ENCODE measurements around the gene SRR. TPM values are rescaled to one million over a fixed set of nuclear protein-coding genes. Genes with fewer than 3 reads are reported as not detected.
A peak's percentile ranks its signal among the peaks of the same experiment; 100 is the strongest.
"Not testable (repeated sequence)": the region's sequence is repeated elsewhere in the genome, so short reads cannot be mapped to it uniquely, and the experiment has no call there.

Gene SRR, protein sequence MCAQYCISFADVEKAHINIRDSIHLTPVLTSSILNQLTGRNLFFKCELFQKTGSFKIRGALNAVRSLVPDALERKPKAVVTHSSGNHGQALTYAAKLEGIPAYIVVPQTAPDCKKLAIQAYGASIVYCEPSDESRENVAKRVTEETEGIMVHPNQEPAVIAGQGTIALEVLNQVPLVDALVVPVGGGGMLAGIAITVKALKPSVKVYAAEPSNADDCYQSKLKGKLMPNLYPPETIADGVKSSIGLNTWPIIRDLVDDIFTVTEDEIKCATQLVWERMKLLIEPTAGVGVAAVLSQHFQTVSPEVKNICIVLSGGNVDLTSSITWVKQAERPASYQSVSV
- total RNA-seq: 10.9 and 11.6 TPM in 2 replicates

DNA sequence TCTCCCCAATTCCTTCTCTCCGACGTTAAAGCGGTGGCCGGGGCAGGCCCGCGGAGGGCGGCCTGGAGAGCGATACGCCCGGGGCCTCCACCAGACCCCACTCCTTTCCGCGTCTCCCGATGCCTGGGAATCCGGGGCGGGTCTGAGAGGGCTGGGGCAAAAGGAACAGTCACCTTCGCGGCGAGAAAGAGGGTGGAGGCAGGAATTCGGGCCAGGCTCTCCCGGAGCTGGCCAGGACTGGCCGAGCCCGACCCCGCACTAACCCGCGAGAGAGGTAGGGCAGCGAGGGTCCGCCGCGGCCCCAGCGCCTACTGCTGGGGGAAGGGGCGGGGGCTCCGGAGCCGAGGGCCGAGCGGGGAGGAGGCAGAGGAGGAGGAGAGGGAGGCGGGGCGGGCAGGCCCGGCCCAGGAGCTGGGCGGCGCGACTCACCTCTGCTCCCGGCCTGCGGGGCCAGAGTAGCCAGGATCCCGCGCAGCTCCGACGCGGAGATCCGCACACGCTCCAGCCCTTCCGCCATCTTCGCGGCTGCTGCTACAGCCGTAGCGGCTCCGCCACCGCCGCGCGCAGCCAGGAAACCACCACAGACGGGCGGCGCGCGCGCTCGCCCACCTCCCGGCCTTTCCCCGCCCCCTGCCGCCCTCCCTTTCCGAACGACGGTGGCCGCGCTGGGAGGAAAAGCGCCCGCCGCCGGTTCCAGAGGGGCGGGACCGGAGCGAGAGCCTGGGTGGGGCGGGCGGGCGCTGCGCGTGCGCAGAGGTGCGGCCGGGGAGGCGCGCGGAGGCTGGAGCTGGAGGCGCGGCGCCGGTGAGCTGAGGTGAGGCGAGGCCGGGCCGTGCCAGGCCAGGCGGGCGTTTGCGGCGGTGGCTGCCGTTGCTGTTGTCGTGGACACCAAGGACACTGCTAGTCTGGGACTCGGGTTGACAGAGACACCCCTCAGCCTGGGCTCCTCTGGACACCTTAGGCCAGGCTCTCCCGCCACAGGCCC is at the start of gene SRR, which contains the start of gene SMG6:
Gene SRR, plus strand, starts transcription at position 747 of the 985 bp plus-strand sequence. CDS start 11,611 bp downstream, outside the sequence.
Gene SMG6, minus strand, starts transcription at position 582 of the 985 bp plus-strand sequence. Its CDS starts 65 bp downstream, at position 517.
- DNase-seq (ENCODE audit: low read depth in 2 of 2): peak; percentile 68 to 90

DNA sequence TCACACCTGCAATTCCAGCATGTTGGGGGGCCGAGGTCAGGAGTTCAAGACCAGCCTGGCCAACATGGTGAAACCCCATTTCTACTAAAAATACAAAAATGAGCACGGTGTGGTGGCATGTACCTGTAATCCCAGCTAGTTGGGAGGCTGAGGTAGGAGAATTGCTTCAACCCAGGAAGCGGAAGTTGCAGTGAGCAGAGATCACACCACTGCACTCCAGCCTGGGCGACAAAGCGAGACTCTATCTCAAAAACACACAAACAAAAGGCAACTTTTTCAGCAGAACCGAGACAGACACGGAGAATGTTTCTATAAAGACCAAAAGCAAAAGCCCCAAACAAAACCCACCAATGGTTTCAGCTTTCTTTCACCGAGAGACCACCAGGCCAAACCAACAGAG is 44.9 kb upstream of the SRR start:
- not testable (repeated sequence) for DNase-seq (ENCODE audit: low read depth in 2 of 2)

DNA sequence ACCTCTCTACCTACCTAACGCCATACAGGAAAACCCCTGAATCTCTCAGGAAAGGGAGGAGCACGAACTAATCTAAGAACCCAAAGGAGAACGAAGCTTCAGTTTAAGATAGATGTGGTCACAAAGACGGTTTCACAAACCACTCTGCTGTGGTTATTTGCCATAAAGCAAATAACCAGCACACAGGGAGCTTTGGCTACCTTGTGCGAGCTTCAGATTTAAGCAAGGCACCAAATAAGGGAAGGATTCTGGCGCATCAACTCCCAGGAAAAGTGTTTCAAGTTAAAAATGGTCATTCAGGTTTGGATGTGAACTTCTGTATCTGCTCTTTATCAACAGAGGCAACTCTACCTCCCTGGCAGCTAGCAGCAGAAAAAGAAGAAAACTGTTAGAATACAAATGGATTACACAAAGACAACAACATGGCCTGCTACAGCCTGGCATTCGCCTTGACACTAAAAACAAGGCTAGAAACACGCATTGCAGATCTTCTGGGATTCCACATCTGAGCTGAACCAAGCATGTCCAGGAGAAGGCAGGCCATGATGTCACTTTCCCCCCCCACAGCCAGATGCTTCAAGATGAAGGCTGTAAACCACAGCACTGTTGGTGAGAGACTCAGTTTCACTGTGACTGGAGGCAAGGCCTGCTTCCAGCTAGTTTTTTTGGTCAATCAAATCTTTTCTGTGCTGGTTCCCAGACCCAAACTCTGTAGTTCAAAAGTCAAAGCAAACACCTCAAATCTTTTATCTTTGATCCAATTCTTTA is 43.8 kb upstream of the SRR start:
- no peak for DNase-seq (ENCODE audit: low read depth in 2 of 2)

DNA sequence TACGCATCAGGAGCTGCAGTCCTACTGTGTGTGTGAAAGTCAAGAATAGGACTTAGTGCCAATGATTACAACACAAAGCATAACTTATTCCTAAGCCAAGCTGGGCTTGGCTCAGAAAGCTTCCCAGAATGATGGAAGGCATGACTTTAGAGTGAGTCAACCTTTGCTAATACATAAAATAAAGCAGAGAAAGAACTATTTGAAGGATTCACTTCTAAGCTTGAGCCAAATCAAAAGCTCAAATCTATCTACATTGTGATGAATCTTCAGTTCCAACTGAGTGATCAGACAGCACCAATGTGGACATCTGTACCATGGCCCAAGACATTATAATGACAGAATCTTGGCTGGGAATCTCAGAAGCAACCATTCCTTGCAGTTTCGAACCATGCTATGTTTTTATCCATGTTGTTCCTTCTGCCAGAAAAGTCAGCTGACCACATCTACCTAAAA is 41.6 kb upstream of the SRR start:
- DNase-seq (ENCODE audit: low read depth in 2 of 2): no peak

DNA sequence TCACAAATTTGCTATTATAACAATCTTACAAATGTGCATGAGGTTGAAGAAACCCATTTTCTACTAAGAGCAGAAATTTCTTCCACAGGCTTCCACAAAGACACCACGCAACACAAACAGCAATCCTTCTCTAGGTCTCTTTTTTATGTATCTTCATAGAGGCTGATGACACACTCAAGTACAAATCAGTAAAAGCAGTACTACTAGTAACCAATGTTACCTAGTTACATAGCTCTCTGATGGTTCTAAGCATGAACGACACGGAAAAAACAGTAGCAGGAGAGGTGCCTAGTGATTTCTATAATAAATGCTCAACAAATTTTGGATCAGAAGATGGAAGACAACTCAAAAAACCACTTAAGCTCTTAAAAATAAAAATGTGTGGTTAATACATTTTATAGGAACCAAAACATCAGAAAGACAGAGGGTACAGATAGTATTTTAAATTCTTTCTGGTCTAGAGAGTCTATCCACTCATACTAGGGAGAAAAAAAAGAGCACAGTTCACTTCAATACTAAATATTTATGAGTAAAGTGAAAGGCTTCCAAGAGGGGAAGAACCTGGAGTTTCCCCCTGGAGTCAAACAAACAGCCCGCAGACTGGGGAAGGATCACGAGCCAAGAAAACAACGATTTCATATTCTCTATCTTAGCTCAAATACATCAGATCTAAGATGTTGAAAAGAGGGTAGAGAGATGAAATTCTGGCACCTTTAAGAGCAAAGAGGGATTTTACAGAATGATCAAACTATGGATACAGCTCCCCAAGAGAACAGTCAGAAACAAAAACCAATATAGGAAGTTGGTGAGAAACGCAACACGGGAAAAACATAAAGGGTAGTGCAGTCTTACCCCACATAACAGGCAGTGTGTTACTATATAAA is 40.3 kb upstream of the SRR start:
- DNase-seq (ENCODE audit: low read depth in 2 of 2): peak in 1 of 2 donors; percentile 32

DNA sequence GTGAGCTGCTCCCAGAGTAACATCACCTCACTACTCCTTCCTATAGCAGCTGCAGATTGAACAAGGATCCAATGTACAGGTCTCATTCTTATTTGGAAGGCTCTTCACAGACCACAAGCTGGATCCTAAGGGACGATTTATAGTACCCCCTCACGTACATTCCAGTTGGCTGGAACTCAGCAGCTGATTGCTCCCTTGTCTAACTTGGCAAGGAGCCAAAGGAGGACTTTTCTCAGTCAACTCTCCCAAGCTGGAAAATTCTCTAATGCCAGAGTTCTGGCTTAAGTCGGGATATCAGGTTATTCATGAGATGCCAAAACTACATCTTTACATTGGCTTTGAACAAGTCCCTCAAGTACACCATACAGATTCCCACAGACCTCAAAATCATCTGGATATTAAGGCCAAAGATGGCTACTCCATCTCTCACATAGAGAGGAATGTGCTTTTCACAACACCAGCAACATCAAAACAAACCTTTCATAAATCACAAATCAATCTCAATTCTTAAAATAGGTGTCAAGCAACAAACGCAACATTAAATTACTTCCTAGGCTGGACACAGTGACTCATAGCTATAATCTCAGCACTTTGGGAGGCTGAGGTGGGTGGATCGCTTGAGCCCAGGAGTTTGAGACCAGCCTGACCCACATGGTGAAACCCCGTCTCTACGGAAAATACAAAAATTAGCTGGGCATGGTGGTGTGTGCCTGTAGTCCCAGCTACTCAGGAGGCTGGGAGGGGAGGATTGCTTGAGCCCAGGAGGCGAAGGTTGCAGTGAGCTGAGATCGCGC is 39.5 kb upstream of the SRR start:
- peak in 1 of 2 donors; percentile 46 for DNase-seq (ENCODE audit: low read depth in 2 of 2)

DNA sequence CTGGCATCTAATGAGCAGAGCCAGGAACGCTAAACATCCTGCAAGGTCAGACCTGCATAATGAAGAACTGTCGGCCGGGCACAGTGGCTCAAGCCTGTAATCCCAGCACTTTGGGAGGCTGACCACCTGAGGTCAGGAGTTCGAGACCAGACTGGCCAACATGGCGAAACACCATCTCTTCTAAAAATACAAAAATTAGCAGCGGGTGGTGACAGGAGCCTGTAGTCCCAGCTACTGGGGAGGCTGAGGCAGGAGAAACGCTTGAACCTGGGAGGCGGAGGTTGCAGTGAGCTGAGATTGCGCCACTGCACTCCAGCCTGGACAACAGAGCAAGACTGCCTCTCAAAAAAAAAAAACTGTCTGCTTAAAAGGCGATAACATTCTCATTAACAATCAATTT is 38.6 kb upstream of the SRR start:
- DNase-seq (ENCODE audit: low read depth in 2 of 2): not testable (repeated sequence)

DNA sequence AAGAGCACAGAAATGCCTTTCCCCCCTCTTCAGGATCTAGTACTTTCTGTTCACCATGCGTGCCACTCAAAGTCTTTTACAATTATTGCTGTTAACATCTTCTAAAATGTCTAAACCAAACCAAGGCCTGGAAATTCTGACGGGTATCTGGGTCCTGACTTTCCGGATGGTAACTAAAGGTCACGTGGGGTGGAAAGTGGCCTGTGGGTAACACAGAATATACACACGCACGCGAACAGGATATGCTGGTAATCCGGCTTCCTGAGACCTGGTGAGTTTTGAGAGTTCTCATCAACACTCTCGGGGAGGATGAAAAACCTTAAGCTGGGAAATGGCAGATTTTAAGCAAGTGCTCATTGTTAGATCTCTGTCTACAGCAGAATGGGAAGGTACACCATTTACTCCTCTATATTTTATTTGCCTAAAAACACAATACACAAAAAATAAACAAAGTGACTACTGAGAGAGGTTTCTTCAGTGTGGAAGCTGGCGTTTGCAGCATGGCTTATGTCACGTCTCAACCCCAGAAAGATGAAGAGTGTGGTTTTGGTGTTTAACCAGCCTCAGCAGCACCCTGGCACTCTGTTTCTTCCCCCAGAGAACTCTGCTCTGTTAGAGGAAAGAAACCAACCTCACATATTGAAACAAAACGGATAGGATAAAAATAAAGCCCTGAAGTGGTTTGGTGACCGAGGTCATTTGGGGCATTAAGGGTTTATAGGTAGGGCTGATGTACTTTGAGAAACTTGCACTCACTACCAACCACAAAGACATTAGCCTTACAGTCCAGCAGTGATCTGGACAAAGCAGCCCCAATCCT is 37.5 kb upstream of the SRR start:
- DNase-seq (ENCODE audit: low read depth in 2 of 2): peak; percentile 85

DNA sequence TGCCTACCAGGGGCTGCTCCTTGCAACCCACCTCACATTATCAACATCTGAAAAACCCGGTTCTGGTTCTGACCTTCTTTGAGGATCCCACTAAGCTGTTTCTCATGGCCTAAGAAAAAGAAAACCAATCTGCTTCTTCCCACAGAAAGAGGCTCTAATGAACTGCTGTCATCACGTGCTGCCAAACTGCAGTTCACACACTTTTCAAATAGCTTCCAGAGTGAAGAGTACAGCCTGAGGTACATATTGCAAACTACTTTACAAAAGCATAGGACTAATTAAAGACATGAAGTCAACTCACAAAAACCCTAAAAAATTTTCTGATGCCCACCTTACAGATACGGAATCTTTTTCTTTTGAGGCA is 36.9 kb upstream of the SRR start:
- DNase-seq (ENCODE audit: low read depth in 2 of 2): no peak

DNA sequence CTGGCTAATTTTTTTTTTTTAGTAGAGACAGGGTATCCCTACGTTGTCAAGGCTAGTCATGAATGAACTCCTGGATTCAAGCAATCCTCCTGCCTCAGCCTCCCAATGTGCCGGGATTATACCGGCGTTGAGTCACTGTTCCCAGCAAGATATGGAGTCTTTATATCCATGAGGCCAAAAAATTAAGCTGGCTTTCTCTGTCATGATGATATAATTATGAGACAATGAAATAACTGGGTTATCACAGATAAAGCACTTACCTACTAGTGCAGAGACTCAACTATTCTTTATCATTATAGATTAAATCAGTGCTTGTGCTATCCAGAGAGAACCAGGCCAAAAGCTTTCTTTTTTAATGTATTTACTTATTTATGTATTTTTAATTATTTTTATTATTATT is 36.4 kb upstream of the SRR start:
- DNase-seq (ENCODE audit: low read depth in 2 of 2): no peak

DNA sequence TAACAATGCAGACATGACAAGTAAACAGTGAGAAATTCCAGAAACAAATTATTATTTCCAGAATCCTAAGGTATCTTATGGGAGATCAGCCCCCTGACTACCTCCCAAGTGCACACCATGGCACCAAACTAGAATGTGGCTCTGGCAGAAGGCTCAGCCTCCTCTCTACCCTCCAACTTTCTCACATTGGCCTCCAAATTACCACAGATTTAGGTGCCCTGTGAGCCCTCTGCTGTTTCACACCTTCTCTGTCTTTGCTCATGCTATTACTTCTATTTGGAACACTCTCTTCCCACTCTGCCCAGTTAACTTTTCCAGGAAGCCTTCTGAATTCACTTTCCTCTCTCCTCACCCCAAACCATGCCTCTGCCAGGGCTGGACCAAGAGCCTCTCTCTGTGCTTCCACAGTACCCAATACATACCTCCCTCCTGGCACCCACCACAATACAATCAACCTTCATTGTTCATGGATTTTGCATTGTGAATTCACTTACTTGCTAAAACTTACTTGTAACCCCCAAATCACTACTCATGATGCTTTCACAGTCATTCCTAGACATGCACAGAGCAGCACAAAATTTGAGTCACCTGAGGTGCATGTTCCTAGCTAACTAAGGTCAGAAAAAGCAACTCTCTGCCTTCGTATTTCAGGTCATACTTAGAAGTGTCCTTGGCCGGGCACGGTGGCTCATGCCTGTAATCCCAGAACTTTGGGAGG is 31.6 kb upstream of the SRR start:
- no peak for DNase-seq (ENCODE audit: low read depth in 2 of 2)

DNA sequence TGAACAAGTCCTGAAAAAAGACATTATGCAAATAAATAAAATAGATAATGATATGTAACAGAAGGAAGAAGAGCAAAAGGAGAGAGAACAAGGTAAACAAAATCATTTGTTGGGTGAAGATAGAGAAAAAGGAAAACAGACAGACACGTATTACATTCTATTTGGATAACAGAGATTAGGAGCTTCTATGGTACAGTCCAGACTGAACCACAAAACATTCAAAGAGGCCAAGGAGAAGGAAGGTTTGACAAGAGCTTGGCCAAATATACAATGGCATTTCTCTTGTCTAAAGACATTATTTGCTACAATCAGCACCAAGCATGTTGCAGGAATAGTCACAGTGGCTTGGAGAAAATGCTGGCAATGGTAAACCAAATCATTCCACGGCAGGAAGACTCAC is 29.3 kb upstream of the SRR start:
- DNase-seq (ENCODE audit: low read depth in 2 of 2): no peak

DNA sequence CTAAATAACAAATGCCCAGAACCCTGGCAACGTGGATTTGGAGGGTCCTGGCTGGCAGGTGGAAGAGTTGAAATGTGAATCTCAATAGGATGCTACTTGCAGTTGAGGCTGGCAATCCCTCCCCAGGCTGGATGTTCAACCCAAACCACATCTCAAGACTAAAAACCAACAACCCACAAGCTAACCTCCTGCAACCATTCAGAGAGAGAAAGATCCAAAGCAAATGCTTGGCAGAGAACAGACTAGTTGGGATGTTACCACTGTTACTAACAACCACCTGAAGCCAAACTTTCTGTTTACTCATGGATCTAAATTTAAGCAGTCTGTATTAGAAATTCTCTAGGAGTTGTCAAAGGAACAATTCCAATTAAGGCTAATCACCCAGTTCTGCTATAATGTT is 28.0 kb upstream of the SRR start:
- no peak for DNase-seq (ENCODE audit: low read depth in 2 of 2)

DNA sequence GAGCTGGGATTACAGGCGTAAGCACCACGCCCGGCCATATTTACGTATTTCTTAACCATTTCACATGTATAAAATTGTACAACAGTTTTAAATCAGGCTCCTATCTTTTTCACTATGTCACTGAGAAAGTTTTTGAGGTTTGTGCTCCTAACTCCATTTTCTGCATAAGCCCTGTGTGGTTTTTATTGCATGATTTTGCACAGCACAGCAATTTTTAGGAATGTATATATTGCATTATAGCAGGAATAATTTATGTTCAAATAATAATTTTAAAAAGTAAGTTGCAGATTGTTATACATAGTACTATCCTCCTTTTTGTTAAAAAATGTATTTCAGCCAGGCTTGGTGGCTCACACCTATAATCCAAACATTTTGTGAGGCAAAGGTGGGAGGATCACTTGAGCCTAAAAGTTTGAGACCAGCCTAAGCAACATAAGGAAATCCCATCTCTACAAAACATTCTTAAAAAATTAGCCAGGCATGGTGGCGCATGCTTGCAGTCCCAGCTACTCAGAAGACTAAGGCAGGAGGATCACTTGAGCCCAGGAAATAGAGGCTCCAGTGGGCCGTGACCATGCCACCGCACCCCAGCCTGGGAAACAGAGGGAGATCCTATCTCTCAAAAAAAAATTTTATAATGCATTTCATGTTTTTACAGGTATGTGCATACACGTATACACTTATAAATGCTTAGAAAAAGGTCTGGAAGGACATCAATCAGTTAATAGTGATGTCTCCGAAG is 26.1 kb upstream of the SRR start:
- DNase-seq (ENCODE audit: low read depth in 2 of 2): no peak

DNA sequence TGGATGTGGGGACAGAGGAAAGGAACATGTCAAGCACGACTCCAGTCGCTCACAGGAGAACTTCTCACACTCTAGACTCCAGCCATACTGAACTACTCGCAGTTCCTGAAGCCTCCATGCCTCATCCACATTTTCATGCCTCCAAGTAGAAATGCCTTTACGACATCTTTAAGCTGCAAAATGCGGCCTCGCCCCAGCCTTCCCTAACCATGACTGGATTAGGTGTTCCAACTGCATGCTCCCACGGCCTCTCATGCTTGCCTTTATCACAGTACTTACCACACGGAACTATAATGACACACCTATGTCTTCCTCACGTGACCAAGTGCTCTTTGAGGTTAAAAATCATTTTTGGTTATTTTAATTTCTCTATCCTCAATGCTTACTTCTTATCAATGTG is 24.0 kb upstream of the SRR start:
- DNase-seq (ENCODE audit: low read depth in 2 of 2): no peak

DNA sequence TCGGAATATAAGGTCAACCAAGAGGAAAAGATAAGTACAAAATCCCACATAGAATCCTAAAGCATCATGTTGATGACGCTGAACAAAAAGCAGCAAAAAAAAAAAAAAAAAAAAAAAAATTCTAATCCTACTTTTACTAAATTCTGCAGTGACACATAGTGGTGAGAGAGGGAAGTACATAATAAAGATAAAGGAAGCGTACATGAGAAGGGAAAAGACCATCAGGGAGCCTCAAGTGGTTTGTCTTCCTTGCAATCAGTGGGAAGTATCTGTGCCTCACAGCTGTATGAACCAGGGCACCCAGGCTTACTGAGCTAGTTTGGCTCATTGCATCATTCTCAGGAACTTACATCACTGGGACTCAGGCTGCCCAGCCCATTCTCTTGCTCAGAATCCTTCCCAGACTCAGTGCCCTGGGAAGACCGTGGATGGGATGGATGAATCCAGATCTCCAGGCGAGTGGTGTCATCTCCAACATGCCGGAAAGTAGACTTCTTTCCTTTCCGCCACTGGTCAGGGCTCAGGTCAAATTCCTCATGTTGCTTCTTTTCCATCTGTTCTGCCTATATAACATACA is 21.4 kb upstream of the SRR start:
- peak; percentile 58 to 73 for DNase-seq (ENCODE audit: low read depth in 2 of 2)

DNA sequence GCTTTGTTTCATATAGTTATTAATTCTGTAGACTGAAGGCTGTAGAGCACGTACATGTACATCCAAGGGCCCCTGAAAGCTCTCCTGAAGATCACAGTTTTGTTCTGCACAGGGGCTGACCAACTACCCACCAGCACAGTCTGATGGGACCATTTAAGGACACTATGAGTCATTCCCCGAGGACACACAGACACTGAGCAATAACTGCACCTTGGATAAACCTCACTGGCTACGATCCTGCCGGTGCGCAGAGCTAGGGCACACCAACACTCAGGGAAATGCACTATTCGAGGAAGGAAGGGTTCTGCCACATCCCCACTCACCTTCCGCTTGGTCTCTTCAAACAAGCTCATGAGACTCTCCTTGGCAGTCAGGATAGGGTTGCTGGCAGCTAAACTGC is 20.4 kb upstream of the SRR start:
- no peak for DNase-seq (ENCODE audit: low read depth in 2 of 2)
